GM21723 (cell line): ENCODE results near the gene MRPL21.

ENCODE experiments used
- ATAC-seq: cut with Tn5 transposase; IDR thresholded peaks from one replicate; pipeline ENCODE4 v1.9.1; 2021; ENCODE audit warnings: mild to moderate bottlenecking, moderate library complexity; ENCODE audit not compliant: unreplicated experiment

MRPL21 gene

DNA sequence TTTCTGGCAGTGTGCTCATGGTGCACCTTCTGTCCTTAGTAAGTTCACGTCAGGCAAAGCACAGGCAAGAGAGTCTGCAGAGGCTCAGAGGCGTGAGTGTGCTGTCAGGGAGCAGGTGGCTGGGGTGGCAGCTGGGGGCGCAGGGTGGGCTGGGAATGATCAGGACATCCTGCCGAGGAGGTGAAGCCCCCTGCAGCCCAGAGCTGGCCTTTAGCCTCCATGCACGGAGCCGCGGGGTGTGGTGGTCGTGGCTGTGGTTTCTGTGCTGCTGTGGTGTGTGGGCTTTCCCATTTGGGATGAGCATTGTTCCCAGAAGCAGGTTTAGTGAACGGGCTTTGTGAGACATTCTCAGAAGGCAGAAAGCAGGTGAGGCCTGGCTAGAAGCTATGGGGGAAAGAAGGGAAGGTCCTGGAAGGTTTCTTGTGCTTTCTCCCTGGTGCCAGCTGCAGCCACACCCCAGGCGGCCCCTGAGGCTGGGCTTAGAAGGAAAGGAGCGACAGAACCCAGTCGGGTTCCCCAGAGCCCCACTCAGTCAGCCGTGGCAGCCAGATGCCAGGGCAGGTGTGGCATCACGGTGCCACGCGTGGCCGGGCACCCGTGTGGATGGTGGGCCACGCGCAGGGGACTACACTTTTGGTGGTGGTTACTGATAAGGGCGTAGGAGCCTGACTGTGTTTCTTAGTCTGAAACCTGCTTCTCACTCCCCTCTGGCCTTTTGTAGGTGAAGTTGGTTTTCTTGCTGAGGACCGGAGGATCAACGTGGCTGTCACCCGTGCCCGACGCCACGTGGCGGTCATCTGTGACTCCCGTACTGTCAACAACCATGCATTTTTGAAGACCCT is 32.1 kb upstream of the MRPL21 start:
- ATAC-seq, result no peak

DNA sequence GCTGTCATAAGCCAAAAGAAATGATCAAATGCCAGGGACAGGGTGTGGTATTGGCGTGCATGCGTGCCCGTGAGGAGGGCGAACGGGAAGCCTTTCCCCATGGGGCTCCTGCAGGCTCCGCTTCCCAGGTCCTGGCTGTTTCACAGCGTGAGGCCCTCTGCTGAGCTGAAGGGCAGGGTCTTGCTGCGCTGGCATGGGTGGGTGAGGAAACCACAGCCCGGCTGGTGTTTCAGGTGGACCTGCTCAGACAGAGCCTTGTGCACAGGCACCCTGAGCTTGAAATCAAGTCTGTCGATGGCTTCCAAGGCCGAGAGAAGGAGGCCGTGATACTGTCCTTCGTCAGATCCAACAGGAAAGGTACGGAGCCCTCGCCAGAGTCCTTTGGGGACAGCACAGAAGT is 31.4 kb upstream of the MRPL21 start:
- no peak for ATAC-seq

DNA sequence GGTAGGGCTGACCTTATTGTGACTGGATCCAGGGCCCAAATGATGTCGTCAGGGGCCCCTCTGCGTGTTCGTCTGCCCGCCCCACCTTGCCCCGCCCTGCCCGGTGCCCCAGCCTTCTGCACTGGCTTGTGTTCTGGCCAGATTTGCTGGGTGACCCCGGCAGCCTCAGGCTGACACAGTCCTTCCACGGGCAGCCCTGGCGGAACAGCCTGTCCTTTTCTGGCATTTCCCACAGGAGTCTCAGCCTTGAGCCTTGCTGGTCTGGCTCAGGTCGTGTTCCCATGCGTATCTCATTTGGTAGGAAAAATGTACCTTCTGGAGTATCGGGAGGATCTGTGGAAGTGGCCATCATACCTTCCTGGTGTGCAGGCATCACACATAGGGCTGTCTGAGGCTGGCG is 31.0 kb upstream of the MRPL21 start:
- ATAC-seq, result no peak

DNA sequence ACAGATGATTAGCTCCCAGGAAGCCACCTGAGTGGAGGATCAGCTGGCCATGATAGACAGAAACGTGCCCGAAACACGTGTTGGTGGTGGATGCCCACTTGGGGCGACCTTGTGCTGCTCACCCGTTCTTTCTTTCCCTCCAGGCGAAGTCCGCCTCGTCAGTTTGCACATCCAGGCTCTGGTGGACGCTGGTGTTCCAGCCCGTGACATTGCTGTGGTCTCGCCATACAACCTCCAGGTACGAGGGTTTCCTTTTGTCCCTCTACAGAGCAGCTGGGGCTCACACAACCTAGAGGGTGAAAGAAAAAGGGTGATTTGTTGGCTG is 30.7 kb upstream of the MRPL21 start:
- ATAC-seq, result no peak

DNA sequence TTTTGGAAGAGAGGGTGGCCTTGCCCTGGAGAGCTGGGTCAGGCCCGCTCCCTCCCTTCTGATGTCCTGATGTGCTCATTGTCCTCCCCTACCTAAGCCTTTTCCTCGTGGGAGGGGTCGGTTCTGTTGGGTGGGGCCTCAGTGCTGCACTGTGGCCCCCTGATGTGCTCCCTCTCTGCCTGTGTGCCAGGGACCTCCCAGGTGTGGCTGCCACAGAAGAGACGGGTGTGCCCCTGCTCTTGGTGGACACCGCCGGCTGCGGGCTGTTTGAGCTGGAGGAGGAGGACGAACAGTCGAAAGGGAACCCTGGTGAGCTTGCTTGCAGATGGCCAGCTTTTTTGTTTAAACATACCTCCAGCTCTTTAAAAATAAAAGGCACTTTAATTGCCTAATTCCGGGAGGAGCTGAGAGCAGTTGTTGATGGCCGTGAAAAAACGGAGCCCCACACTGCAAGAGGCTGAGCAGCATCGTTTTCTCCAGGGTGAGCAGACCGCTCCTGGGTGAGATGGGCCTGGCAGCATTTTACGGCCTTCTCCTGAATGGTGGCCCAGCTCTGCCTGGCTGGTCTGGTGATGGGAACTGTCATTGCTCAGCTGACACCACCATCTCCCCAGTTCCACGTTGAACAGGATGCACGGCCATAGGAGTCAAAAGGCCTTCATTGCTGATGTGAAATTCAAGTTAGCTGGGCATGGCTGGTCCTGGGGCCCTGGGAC is 30.1 kb upstream of the MRPL21 start:
- no peak for ATAC-seq

DNA sequence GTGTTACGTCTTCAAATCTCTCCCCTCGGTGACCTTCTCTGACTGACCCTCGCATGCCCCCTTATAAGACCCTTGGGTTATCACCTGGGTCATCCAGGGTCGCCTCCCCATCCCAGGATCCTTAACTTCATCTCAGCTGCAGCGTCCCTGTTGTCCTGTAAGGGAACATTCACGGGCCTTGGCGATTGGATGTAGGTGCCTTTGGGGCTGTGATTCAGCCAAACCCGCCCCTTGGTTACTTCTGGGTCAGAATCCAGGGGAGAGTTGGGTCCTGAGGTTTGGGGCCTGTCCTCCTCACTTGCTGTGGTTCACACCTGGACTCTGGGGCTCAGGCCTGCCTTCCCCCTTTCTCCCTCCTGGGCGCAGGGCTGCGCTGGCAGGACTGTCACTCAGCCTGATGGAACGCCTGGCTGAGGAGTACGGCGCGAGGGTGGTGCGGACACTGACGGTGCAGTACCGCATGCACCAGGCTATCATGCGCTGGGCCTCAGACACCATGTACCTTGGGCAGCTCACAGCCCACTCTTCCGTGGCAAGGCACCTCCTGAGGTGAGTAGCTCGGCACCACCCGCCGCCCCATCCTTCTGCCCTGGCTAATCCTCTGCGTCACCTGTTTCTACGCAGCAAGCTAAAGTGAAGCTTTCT is 29.4 kb upstream of the MRPL21 start:
- ATAC-seq, result no peak

DNA sequence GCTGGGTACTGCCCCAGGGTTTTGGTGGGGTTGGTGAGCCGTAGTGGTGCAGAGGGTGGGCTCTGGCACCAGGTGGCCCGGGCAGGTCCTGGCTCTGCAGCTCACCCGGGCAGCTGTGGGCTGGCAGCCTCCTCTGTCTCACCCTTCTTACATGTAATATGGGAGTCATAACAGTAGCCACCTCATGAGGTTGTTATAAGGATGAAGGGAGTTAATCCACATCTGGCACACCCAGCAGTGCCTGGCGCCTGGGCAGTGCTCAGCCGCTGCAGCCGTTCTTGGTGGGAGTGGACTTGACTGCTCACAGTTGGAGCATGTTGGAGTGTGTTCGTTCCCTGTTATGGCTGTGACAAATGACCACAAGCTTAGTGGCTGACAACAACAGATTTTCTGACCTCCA is 28.7 kb upstream of the MRPL21 start:
- ATAC-seq, result no peak

DNA sequence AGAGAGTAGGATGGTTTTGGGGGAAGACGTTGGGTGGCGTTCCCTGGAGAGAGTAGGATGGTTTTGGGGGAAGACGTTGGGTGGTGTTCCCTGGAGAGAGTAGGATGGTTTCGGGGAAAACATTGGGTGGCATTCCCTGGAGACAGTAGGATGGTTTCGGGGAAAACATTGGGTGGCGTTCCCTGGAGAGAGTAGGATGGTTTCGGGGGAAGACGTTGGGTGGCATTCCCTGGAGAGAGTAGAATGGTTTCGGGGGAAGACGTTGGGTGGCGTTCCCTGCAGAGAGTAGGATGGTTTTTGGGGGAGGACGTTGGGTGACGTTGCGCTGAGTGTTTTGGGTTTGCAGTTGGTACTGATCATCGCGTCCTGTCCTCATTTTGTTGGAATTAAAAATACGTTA is 28.3 kb upstream of the MRPL21 start:
- no peak for ATAC-seq

DNA sequence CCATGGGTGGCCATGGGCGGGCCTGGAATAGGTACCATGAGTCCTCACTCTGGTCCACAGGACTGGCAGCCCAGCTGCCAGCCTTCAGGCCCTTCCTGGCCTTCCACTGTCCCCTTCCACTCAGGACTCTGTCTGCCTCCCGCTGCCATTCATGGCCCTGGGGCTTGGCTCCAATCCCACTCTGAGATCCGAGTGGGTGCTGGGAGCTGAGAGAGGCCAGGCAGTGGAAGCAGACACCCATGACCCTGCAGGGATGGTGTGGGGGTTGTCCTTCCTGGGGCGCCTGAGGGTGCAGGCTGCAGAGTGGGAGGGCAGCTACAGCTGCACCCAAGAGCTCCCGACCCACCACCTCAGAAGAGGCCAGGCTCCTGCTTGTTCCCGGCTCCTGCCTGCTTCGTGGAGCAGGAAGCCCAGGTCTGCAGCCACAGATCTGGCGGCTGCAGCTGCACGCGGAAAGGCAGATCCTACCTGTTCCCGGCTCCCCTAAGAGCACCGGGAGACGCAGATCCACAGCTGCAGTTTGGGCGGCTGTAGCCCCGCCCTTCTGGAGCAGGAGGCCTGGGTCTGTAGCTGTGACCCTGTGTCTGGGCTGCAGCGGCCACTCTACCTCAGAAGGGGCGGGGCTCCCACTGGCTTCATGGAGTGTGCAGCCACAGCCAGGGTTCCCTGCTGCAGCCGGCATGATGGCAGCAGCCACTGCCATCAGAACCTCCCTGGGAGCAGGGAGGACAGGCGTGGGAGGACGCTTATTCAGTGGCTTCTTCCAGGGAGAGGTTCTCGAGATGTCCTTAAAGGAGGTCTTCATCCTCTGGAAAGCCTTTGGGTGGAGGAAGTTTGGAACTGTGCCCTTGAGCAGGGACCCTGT is 27.6 kb upstream of the MRPL21 start:
- no peak for ATAC-seq

DNA sequence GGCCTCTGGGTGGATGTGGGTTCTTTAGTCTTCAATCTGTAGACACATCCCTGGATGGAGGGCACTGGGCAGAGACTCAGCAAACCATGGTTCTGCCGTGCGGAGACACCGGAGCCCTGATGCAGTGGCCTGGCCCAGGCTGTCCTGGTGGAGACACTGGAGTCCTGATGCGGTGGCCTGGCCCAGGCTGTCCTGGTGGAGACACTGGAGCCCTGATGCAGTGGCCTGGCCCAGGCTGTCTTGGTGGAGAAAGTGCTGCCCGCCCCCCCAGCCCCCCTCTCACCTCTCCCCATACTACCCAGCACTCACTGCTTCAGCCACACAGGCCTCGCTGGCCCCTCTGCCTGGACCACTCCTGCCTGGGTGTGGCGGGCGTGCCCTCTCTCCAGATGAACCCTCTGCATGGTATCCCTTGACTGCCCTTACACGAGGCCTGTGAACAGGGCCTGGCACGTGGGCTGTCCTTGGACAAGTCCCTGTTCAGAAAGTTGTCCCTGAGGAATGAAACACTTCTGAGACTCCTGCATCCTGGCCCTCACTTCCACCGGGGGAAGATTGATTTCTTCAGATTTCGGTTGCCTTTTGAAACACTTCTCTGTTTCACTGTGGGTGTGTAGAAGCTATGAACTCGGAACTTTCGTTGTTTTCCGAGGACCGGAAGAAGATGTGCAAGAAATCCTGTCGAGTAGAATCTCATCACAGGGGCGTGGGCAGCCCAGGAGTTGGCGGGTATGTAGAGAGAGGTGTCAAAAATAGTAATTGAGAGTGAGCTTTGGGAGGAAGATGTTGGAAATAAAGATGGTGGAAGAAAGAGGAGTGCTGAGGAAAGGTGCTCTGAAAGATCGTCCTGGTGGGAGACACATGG is 26.3 kb upstream of the MRPL21 start:
- no peak for ATAC-seq

DNA sequence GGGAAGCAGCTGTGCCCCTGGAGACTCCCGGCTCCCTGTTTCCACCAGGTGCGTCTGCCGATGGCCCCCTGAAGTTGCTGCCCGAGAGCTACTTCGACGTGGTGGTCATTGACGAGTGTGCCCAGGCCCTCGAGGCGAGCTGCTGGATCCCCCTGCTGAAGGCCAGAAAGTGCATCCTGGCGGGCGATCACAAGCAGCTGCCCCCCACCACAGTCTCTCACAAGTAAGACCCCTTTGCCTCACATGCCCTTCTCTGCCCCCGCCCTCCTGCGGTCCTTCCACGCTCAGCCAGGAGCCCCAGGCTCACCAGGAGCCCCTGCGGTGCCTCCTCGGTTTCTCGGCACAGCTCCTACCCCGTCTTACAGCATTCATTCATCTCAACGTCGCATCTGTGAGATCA is 25.5 kb upstream of the MRPL21 start:
- ATAC-seq, result no peak

DNA sequence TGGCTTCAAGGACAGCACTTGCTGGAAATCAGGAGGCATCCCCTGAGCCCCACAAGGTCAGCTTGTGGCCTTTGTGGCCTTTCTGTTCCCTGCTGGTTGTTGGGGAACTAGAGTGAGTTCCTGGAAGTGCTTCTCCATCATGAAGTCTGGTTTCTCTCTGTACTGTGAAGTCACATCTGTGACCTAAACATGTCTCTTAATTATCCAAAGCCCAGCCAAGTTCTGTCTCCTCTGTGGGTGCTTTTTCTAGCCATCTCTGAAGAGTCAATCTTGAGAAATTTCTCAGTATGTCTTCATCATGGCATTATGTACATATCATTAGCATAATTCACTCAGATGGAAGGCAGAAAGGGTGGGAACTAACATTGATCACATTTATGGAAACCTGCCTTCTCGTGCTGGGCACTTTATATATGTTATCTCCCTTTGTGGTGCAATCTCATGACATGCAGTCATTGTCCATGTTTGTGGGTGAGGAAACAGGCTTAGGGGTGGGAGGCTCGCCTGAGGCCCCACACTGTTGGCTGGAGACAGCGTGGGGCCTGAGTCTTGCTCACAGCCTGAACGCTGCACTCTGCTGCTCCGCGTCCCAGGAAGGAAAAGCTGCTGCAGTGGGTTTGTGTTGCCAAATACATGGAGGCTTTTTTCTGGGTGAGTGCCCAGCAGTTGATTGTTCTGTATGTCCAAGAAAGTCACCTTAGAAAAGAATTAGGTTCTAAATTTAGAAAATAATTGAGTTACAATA is 24.7 kb upstream of the MRPL21 start:
- ATAC-seq, result no peak

DNA sequence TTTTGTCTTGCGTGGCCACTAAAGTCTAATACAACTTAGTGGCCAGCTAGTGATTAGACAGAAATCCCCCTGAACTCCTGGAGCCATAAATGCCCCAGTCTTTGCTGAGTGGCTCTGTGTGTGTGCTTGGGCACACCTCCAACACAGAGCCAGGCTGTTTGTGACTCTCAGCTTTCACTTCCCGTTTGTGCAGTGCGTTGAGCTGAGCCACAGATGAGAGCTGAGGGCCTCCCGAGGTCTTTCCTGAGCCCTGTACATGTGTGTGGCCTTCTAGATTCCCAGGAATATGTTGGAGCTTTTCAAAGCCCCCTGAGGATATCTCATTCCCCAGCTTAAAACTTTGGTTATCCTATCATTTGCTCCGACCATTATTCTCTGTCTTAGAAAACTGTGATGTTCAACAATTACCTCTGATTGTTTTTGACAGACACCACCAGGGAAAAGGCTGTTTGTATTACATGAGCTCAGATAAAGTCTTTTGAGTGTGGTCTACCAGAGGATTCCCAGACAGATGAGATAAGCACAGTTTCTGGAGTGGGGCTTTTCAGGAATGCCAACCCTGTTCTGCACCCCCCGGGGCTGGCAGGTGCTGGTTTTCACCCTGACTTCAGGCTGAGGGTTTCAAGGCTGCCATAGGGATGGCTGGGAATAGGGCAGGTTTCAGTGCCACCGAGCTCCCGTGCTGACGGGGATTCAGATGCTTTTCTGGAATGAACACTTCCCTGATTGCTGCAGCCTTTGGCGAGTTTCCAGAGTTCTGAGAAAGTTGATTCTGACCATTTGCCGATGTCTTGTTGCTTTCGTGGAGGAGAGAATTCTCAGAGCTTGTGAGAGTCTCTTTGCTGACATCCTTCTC is 23.9 kb upstream of the MRPL21 start:
- ATAC-seq, result no peak

DNA sequence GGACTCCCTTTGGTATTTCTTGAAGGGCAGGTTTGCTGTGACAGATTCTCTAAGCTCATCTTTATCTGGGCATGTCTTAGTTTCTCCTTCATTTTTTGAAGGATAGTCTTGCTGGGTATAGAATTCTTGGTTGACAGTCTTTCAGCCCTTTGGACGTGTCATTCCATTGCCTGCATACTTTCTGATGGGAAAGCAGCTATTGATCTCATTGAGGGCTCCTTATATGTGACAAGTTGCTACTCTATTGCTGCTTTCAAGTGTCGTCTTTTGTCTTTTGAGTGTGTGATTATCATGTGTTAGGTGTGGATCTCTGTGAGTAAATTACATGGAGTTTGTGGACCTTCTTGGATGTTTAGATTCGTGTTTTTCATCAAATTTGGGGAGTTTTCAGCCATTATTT is 22.0 kb upstream of the MRPL21 start:
- ATAC-seq, result no peak

DNA sequence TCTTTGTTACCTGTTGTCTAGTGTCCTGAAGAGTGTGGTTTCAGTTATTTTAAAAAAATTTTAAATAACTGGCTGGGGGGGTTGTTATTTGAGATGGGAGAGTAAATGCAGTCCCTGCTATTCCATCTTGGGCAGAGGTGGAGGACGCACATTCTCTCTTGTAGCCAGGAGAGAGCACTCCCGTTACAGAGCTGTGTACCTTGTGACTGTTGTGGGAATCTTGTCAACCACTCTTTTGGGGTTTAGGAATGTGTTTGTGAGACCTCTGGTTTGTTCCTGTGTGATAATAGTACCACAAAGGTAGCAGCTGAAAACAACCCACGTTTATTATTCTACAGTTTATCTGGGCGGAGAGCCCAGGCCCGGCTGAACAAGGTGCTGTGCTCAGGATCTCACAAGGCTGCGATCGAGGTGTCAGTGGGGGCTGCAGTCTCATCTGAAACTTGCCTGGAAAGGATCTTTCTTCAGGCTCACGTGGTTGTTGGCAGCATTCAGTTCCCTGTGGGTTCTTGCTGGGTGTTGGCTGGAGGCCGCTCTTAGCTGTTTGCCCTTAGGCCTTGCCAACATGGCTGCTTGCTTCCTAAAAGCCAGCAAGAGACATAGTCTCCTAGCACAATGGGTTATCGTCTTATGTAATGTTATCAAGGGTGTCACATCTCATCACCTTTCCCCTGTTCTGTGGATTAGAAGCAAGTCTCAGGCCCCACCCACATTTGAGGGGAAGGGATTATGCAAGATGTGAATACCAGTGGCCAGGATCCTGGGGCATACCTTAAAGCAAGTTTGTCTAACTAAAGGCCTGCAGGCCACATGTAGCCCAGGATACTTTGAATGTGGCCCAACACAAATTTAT is 20.7 kb upstream of the MRPL21 start:
- no peak for ATAC-seq

DNA sequence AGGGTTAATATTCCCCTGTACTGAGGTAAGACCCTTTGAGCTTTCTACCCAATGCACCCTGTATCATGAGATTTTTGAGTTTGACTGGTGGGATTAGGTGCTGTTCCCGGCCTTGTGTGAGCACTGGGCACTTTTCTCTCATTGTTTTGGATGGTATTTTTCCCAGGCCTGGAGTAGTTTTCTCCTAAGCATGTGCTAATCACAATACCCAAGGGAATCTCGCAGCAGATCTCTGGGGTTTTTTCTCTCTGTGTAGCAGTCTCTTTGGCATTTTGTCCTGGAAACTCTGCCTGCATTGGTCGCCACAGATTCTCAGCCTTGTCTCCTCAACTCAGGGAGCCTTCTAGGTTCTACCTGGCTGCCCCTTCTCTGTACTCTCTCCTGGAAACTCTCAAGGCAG is 20.0 kb upstream of the MRPL21 start:
- no peak for ATAC-seq

DNA sequence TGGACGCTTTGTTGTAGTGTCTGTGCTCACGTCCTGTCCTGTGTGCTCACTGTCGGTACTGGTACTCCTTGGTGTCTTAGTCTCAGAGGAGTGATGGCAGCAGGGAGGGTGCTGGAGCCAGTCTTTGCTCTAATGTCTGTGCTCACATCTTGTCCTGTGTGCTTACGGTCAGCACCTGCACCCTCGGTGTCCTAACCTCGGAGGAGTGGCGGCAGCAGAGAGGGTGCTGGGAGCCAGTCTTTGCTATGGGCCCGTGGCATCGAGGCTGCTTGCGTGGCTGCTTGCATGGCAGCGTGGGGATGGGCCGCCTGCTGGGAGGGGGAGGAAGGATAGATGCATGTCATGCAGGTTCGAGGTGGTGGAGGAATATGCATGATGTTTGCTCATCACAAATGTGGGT is 12.8 kb upstream of the MRPL21 start:
- no peak for ATAC-seq

DNA sequence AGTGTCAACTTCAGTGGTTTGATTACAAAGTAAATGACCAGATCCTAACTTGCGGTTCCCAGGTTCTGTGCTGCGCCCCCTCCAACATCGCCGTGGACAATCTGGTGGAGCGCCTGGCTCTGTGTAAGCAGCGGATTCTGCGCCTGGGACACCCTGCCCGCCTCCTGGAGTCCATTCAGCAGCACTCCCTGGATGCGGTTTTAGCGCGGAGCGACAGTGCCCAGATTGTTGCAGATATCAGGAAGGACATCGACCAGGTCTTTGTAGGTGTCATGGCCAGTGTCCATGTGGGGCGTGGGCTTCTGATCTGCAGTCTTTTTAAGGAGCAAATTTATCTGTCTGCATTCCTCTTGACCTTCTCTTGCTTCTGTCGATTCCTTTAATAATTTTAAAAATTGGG is 11.1 kb upstream of the MRPL21 start:
- ATAC-seq, result no peak
